Astrocyte (in vitro differentiated cells and primary cell): Measurements from ENCODE around the gene U2AF1L4. TPM values are rescaled to one million over a fixed set of nuclear protein-coding genes. Genes with fewer than 3 reads are reported as not detected.
A peak's percentile ranks its signal among the peaks of the same experiment; 100 is the strongest.

Experiments used
- DNase-seq: peaks from one replicate; pipeline ENCODE4 v3.0.0-alpha.2; 2010; ENCODE audit warnings: low read depth
- FAIRE-seq: peaks from 2 replicates; lab custom pipeline; 2011; peaks lifted over from hg19 to GRCh38; lab: Jason Lieb, UNC
- H2AFZ ChIP-seq: 2 replicates; pipeline ENCODE4 v1.6.0; 2012; ENCODE audit warnings: low read depth, low read length, inconsistent platforms
- H3K27ac ChIP-seq: 2 replicates; pipeline ENCODE4 v1.5.1; 2011; ENCODE audit warnings: low read depth, low read length, inconsistent platforms
- H3K27me3 ChIP-seq: 2 replicates; pipeline ENCODE4 v1.6.0; 2011; ENCODE audit warnings: low read length, inconsistent platforms; ENCODE audit not compliant: insufficient read depth
- H3K36me3 ChIP-seq: 2 replicates; pipeline ENCODE4 v1.5.1; 2011; ENCODE audit warnings: low read length, inconsistent platforms; ENCODE audit not compliant: insufficient read depth
- H3K4me1 ChIP-seq: 2 replicates; pipeline ENCODE4 v1.5.1; 2011; ENCODE audit warnings: low read length, inconsistent platforms; ENCODE audit not compliant: insufficient read depth
- H3K4me2 ChIP-seq: 2 replicates; pipeline ENCODE4 v1.6.0; 2012; ENCODE audit warnings: low read length, inconsistent platforms
- H3K4me3 ChIP-seq: 2 replicates; pipeline ENCODE4 v1.5.1; 2011; ENCODE audit warnings: low read depth, mild to moderate bottlenecking, low read length, inconsistent platforms; ENCODE audit not compliant: insufficient read depth
- H3K79me2 ChIP-seq: 2 replicates; pipeline ENCODE4 v1.6.0; 2012; ENCODE audit warnings: mild to moderate bottlenecking, low read length, inconsistent platforms; ENCODE audit not compliant: insufficient read depth
- H3K9ac ChIP-seq: 2 replicates; pipeline ENCODE4 v1.6.0; 2012; ENCODE audit warnings: mild to moderate bottlenecking, low read length, inconsistent platforms
- H3K9me3 ChIP-seq: 2 replicates; pipeline ENCODE4 v1.5.1; 2012; ENCODE audit warnings: low read depth, mild to moderate bottlenecking, low read length, inconsistent platforms; ENCODE audit not compliant: insufficient read depth
- H4K20me1 ChIP-seq: 2 replicates; pipeline ENCODE4 v1.6.0; 2012; ENCODE audit warnings: low read length, inconsistent platforms; ENCODE audit not compliant: insufficient read depth
- H3K27ac Mint-ChIP-seq: one replicate; pipeline ENCODE4 v1.8.0; 2021; ENCODE audit warnings: mild to moderate bottlenecking, mixed read lengths; ENCODE audit not compliant: unreplicated experiment
- H3K27me3 Mint-ChIP-seq: one replicate; pipeline ENCODE4 v1.8.0; 2021; ENCODE audit warnings: low read depth, mixed read lengths; ENCODE audit not compliant: unreplicated experiment
- H3K36me3 Mint-ChIP-seq: one replicate; pipeline ENCODE4 v1.8.0; 2021; ENCODE audit warnings: low read depth, mixed read lengths; ENCODE audit not compliant: unreplicated experiment
- H3K4me1 Mint-ChIP-seq: one replicate; pipeline ENCODE4 v1.8.0; 2021; ENCODE audit warnings: low read depth, mixed read lengths; ENCODE audit not compliant: unreplicated experiment
- H3K4me3 Mint-ChIP-seq: one replicate; pipeline ENCODE4 v1.8.0; 2021; ENCODE audit warnings: mild to moderate bottlenecking, moderate library complexity, mixed read lengths; ENCODE audit not compliant: unreplicated experiment
- H3K9me3 Mint-ChIP-seq: one replicate; pipeline ENCODE4 v1.8.0; 2021; ENCODE audit warnings: mild to moderate bottlenecking, mixed read lengths; ENCODE audit not compliant: unreplicated experiment
- EZH2 ChIP-seq: IDR thresholded peaks from 2 replicates; pipeline ENCODE4 v1.6.1; 2012; ENCODE audit warnings: mild to moderate bottlenecking, low read length, inconsistent platforms; ENCODE audit not compliant: insufficient read depth
- total RNA-seq: library from RNA; stranded (reverse); gene quantifications from 2 replicates; pipeline ENCODE4 v1.2.1, GENCODE V29; 2021
- TF ChIP-seq, protein P1 (sequence below): IDR thresholded peaks from 2 replicates; pipeline ENCODE4 v1.5.1; 2011; ENCODE audit warnings: low read depth, mild to moderate bottlenecking, inconsistent platforms, low read length, moderate library complexity; ENCODE audit not compliant: insufficient read depth

The U2AF1L4 gene
- total RNA-seq, 1 donor from 2014 or later = 15.7 TPM

DNA sequence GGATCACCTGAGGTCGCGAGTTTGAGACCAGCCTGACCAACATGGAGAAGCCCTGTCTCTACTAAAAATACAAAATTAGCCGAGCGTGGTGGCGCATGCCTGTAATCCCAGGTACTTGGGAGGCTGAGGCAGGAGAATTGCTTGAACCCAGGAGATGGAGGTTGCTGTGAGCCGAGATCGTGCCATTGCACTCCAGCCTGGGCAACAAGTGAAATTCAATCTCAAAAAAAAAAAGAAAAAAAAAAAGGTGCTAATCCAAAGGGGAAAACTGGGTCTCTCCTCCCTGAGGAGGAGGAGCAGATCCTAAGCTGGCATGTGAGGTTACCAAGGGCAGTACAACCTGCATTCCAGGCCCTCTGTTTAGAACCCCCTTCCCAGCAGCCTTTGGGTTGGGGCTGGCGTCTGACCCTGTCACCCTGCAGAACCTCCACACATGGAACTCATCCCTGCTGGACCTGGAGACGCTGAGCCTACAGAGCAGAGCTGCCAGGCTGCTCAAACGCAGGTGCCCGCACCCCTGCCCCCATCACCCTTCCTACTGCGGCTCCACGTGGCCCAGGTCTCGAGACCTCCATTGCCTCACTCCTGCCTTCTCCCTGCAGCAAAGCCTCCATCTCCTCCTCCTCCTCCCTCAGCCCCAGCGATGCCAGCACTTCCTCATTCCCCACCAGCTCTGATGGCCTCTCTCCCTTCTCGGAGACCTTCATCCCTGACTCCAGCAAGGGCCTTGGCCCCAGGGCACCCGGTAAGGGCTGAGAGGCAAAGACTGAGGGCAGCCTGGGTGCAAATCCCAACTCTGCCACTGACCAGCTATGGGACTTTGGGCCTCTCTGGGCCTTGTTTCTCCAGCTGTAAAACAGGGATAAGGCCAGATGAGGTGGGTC, 19.5 kb upstream of the U2AF1L4 start:
- Mint-ChIP-seq H3K9me3 (no peaks in the 10 kb centered on the region), H3K27me3 (no peaks in the 10 kb centered on the region), H3K4me1 (no peaks in the 10 kb centered on the region), H3K27ac (no peak overlapping the region), H3K36me3 (peaks cover 11% of the 10 kb centered on the region), H3K4me3 (no peak overlapping the region)
- peaks cover 7% of the 10 kb centered on the region for H3K36me3 ChIP-seq
- DNase-seq (no peak), FAIRE-seq (no peak)
- peaks cover 11% of the 10 kb centered on the region for H3K79me2 ChIP-seq
- no peak overlapping the region for H3K9ac ChIP-seq
- TF ChIP-seq EZH2 = no peak
- TF ChIP-seq, protein P1, sequence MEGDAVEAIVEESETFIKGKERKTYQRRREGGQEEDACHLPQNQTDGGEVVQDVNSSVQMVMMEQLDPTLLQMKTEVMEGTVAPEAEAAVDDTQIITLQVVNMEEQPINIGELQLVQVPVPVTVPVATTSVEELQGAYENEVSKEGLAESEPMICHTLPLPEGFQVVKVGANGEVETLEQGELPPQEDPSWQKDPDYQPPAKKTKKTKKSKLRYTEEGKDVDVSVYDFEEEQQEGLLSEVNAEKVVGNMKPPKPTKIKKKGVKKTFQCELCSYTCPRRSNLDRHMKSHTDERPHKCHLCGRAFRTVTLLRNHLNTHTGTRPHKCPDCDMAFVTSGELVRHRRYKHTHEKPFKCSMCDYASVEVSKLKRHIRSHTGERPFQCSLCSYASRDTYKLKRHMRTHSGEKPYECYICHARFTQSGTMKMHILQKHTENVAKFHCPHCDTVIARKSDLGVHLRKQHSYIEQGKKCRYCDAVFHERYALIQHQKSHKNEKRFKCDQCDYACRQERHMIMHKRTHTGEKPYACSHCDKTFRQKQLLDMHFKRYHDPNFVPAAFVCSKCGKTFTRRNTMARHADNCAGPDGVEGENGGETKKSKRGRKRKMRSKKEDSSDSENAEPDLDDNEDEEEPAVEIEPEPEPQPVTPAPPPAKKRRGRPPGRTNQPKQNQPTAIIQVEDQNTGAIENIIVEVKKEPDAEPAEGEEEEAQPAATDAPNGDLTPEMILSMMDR = no peak
- no peaks in the 10 kb centered on the region for H3K4me1 ChIP-seq
- no peaks in the 10 kb centered on the region for H3K9me3 ChIP-seq
- no peak overlapping the region for H3K4me3 ChIP-seq
- peaks cover 3% of the 10 kb centered on the region for H4K20me1 ChIP-seq
- H2AFZ ChIP-seq = no peak overlapping the region
- H3K27ac ChIP-seq = no peak overlapping the region
- no peak overlapping the region for H3K4me2 ChIP-seq
- no peaks in the 10 kb centered on the region for H3K27me3 ChIP-seq

DNA sequence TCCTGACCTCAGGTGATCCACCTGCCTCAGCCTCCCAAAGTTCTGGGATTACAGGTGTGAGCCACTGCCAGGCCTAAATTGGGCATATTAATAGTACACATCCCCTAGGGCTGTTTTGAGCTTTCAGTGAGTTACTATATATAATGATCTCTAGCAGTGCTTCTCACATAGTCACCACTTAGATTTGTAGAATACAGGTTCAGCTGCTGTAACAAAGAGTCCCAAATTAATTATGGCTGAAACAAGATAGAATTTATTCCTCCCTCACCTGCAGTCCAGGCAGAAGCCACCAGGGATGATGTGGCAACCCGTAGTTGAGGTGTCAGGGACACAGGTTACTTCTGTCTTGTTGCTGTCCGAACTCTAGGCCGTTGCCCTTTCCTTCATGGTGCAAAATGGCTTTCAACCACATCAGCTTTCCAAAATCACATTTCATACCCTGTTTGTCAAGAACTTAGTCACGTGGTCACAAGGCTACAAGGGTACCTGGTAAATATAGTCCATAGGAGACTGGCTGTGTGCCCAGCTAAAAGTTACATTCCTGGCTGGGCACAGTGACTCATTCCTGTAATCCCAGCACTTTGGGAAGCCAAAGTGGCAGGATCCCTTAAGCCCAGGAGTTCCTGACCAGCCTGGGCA, 15.6 kb upstream of the U2AF1L4 start:
- peaks cover 11% of the 10 kb centered on the region for H4K20me1 ChIP-seq
- H3K4me3 Mint-ChIP-seq = peak overlapping the region; percentile 62
- H2AFZ ChIP-seq = no peak overlapping the region
- no peak overlapping the region for H3K27ac Mint-ChIP-seq
- peaks cover 12% of the 10 kb centered on the region for H3K36me3 Mint-ChIP-seq
- peaks cover 26% of the 10 kb centered on the region for H3K4me1 ChIP-seq
- DNase-seq (no peak), FAIRE-seq (no peak)
- no peaks in the 10 kb centered on the region for H3K27me3 ChIP-seq
- no peaks in the 10 kb centered on the region for H3K9me3 ChIP-seq
- peaks cover 13% of the 10 kb centered on the region for H3K4me1 Mint-ChIP-seq
- H3K36me3 ChIP-seq = peaks cover 5% of the 10 kb centered on the region
- no peak overlapping the region for H3K4me2 ChIP-seq
- H3K4me3 ChIP-seq = no peak overlapping the region
- TF ChIP-seq EZH2 = no peak
- TF ChIP-seq, protein P1 = no peak
- no peaks in the 10 kb centered on the region for H3K9me3 Mint-ChIP-seq
- no peak overlapping the region for H3K9ac ChIP-seq
- H3K27me3 Mint-ChIP-seq = no peaks in the 10 kb centered on the region
- no peak overlapping the region for H3K27ac ChIP-seq
- H3K79me2 ChIP-seq = peaks cover 28% of the 10 kb centered on the region
